Measurements from ENCODE around the gene CACNA2D3.
"Not testable (repeated sequence)": the region's sequence is repeated elsewhere in the genome, so short reads cannot be mapped to it uniquely, and the experiment has no call there.

The CACNA2D3 gene

GRCh38 chr3:54094926-54095325, 27.4 kb upstream of the CACNA2D3 start:
- H2AFZ ChIP-seq: no peak overlapping the region
- no peaks in the 10 kb centered on the region for H3K36me3 ChIP-seq (ENCODE audit: control insufficient read depth, insufficient read depth, low read length)
- TF ChIP-seq CTCF (IDR thresholded peaks at IDR 0.05): no peak
- H3K79me2 ChIP-seq: no peaks in the 10 kb centered on the region
- H3K4me1 ChIP-seq: no peaks in the 10 kb centered on the region
- no peak overlapping the region for H3K9ac ChIP-seq
- no peak overlapping the region for H3K4me2 ChIP-seq (ENCODE audit: low read length)
- H3K4me3 ChIP-seq (ENCODE audit: low read depth, low read length): no peak overlapping the region
- H3K27me3 ChIP-seq (ENCODE audit: control insufficient read depth, insufficient read depth, low read length): no peaks in the 10 kb centered on the region
- no peak overlapping the region for H3K27ac ChIP-seq
- H3K9me3 ChIP-seq (ENCODE audit: control insufficient read depth, low read length): no peaks in the 10 kb centered on the region

GRCh38 chr3:54099381-54099780, 23.0 kb upstream of the CACNA2D3 start:
- Histone ChIP-seq H3K4me3 (ENCODE audit: low read depth, low read length) (no peak overlapping the region), H3K9me3 (ENCODE audit: control insufficient read depth, low read length) (no peaks in the 10 kb centered on the region), H3K27me3 (ENCODE audit: control insufficient read depth, insufficient read depth, low read length) (no peaks in the 10 kb centered on the region), H2AFZ (no peak overlapping the region), H3K4me2 (ENCODE audit: low read length) (no peak overlapping the region), H3K9ac (no peak overlapping the region), H3K27ac (no peak overlapping the region), H3K36me3 (ENCODE audit: control insufficient read depth, insufficient read depth, low read length) (no peaks in the 10 kb centered on the region), H3K4me1 (no peaks in the 10 kb centered on the region), H3K79me2 (no peaks in the 10 kb centered on the region)
- TF ChIP-seq CTCF (IDR thresholded peaks at IDR 0.05): no peak

GRCh38 chr3:54104084-54104483, 18.3 kb upstream of the CACNA2D3 start:
- Histone ChIP-seq H3K4me3 (ENCODE audit: low read depth, low read length) (no peak overlapping the region), H3K27ac (no peak overlapping the region), H3K9ac (no peak overlapping the region), H3K79me2 (no peaks in the 10 kb centered on the region), H3K36me3 (ENCODE audit: control insufficient read depth, insufficient read depth, low read length) (no peaks in the 10 kb centered on the region), H3K9me3 (ENCODE audit: control insufficient read depth, low read length) (no peaks in the 10 kb centered on the region), H3K4me1 (no peaks in the 10 kb centered on the region), H3K4me2 (ENCODE audit: low read length) (no peak overlapping the region), H2AFZ (no peak overlapping the region), H3K27me3 (ENCODE audit: control insufficient read depth, insufficient read depth, low read length) (no peaks in the 10 kb centered on the region)
- TF ChIP-seq CTCF (IDR thresholded peaks at IDR 0.05): no peak

- not testable (repeated sequence) for H3K4me3 ChIP-seq (ENCODE audit: low read depth, low read length); H3K27ac ChIP-seq; H2AFZ ChIP-seq; H3K4me1 ChIP-seq; H3K9me3 ChIP-seq (ENCODE audit: control insufficient read depth, low read length); H3K9ac ChIP-seq; H3K79me2 ChIP-seq; H3K36me3 ChIP-seq (ENCODE audit: control insufficient read depth, insufficient read depth, low read length); H3K4me2 ChIP-seq (ENCODE audit: low read length); H3K27me3 ChIP-seq (ENCODE audit: control insufficient read depth, insufficient read depth, low read length)
These were observed 6.2 kb upstream of the CACNA2D3 start for GRCh38 chr3:54116129-54116528.

- Histone ChIP-seq H3K27me3 (ENCODE audit: control insufficient read depth, insufficient read depth, low read length) (no peaks in the 10 kb centered on the region), H3K9me3 (ENCODE audit: control insufficient read depth, low read length) (no peaks in the 10 kb centered on the region), H3K4me2 (ENCODE audit: low read length) (peak overlapping the region; percentile 74), H3K4me1 (peaks cover 16% of the 10 kb centered on the region), H3K27ac (no peak overlapping the region), H2AFZ (peak overlapping the region; percentile 87), H3K4me3 (ENCODE audit: low read depth, low read length) (peak overlapping the region; percentile 27), H3K36me3 (ENCODE audit: control insufficient read depth, insufficient read depth, low read length) (no peaks in the 10 kb centered on the region), H3K9ac (no peak overlapping the region), H3K79me2 (no peaks in the 10 kb centered on the region)
- no peak for TF ChIP-seq CTCF (IDR thresholded peaks at IDR 0.05)
These were observed 1.5 kb upstream of the CACNA2D3 start for GRCh38 chr3:54120657-54121413.

Data from parathyroid adenoma (tissue), 2 donors.